Lung (tissue), 12 donors: ENCODE data around the gene SLC17A7. TPM values are rescaled to one million over a fixed set of nuclear protein-coding genes. Genes with fewer than 3 reads are reported as not detected.

Experiments used
- ATAC-seq: fragments of 200-7000 bp; cut with Tn5 transposase; one replicate; pipeline ENCODE4 v1.9.1; 2020; ENCODE audit warnings: moderate number of reproducible peaks; ENCODE audit not compliant: insufficient read depth, low FRiP score
- DNase-seq, 3 donors: peaks; one replicate each; pipeline ENCODE4 v3.0.0-alpha.2; 2013 to 2017
- H3K27ac ChIP-seq, 2 donors: one replicate each; pipeline ENCODE4 v1.5.1; 2013; ENCODE audit warnings: mild to moderate bottlenecking in 2 of 2, moderate library complexity in 2 of 2, control low read depth in 1 of 2, inconsistent platforms in 1 of 2, low read depth in 1 of 2, low read length in 1 of 2
- H3K27me3 ChIP-seq, 3 donors: one replicate each; pipeline ENCODE4 v1.5.1; 2013; ENCODE audit warnings: low read length in 2 of 3; ENCODE audit not compliant: control insufficient read depth in 3 of 3, insufficient read depth in 3 of 3
- H3K36me3 ChIP-seq, 4 donors: one replicate each; pipeline ENCODE4 v1.5.1; 2013; ENCODE audit warnings: low read length in 4 of 4, mild to moderate bottlenecking in 1 of 4, moderate library complexity in 1 of 4; ENCODE audit not compliant: control insufficient read depth in 4 of 4, insufficient read depth in 4 of 4
- H3K4me1 ChIP-seq, 5 donors: one replicate each; pipeline ENCODE4 v1.5.1; 2013; ENCODE audit warnings: low read length in 5 of 5, mild to moderate bottlenecking in 2 of 5, moderate library complexity in 1 of 5; ENCODE audit not compliant: control insufficient read depth in 5 of 5, insufficient read depth in 5 of 5
- H3K4me3 ChIP-seq: one replicate; pipeline ENCODE4 v1.5.1; 2013; ENCODE audit warnings: mild to moderate bottlenecking, control low read depth, moderate library complexity
- H3K9ac ChIP-seq, 2 donors: one replicate each; pipeline ENCODE4 v1.5.1; 2013; ENCODE audit warnings: low read length in 2 of 2, control low read depth in 1 of 2; ENCODE audit not compliant: insufficient read depth in 1 of 2
- H3K9me3 ChIP-seq, 4 donors: one replicate each; pipeline ENCODE4 v1.5.1; 2013; ENCODE audit warnings: low read length in 3 of 4, mild to moderate bottlenecking in 1 of 4, moderate library complexity in 1 of 4; ENCODE audit not compliant: control insufficient read depth in 4 of 4, insufficient read depth in 3 of 4
- CTCF ChIP-seq: IDR thresholded peaks from 2 replicates; pipeline ENCODE4 v1.5.1; 2012; ENCODE audit warnings: mild to moderate bottlenecking; ENCODE audit errors: control extremely low read depth, extremely low read depth
- WGBS, 2 donors: extraction: QIAGEN DNeasy Blood & Tissue Kit; methylation state at CpG; one replicate each; pipeline ENCODE4 v1.1.7; 2013; 5-methylcytosine and 5-hydroxymethylcytosine counted together
- polyA plus RNA-seq, 2 donors: library from polyadenylated mRNA; stranded (reverse); fragments of 200-250 nt; gene quantifications; one replicate each; pipeline ENCODE4 v1.2.1, GENCODE V29; 2013
- total RNA-seq, 2 donors: library from RNA; depleted of rRNA in 1 of 2; stranded (reverse); fragments of >200 nt in 1 of 2; gene quantifications; one replicate each; pipeline ENCODE4 v1.2.1, GENCODE V29; 2014 to 2021
- donor health status: control.
- donor health status: control.
- donor health status: Bipolar disorder and iron deficiency.
- donor health status: healthy.
- donor health status: DM: yes; HTN: yes; CAD: no.

Gene SLC17A7
- total and polyA plus RNA-seq, 4 donors: 0.10 to 0.51 (median 0.30) TPM

GRCh38 chr19:49458567-49458903 lies 17.2 kb upstream of the SLC17A7 start:
- H3K9me3 ChIP-seq: no peaks in the 10 kb centered on the region
- H3K36me3 ChIP-seq: peaks cover 0 to 24% (median 1%) of the 10 kb centered on the region in 4 donors
- H3K27ac ChIP-seq: peak overlapping the region in 1 of 2 donors; percentile 43
- 76 to 83% methylated on average over 5 of the region's 5 CpGs for WGBS, 2 donors
- peak overlapping the region in 1 of 2 donors; percentile 66 for H3K9ac ChIP-seq
- H3K4me3 ChIP-seq: no peak overlapping the region
- ATAC-seq (no peak), DNase-seq (no peak)
- no peak for TF ChIP-seq CTCF
- H3K27me3 ChIP-seq: no peaks in the 10 kb centered on the region
- H3K4me1 ChIP-seq: peaks cover 0 to 32% (median 5%) of the 10 kb centered on the region in 5 donors

GRCh38 chr19:49456326-49456725 lies 15.0 kb upstream of the SLC17A7 start:
- no peak for ATAC-seq
- 86% methylated on average over 5 of the region's 5 CpGs for WGBS, 2 donors

GRCh38 chr19:49455773-49456172 lies 14.4 kb upstream of the SLC17A7 start:
- ATAC-seq (no peak), DNase-seq (peak; percentile 54 to 95 (median 92))
- Histone ChIP-seq H3K27ac (no peak overlapping the region), H3K27me3 (no peaks in the 10 kb centered on the region), H3K4me1 (peaks cover 0 to 34% (median 5%) of the 10 kb centered on the region in 5 donors), H3K4me3 (no peak overlapping the region), H3K36me3 (peaks cover 0 to 14% (median 1%) of the 10 kb centered on the region in 4 donors), H3K9ac (peak overlapping the region in 1 of 2 donors; percentile 74), H3K9me3 (no peaks in the 10 kb centered on the region)
- TF ChIP-seq CTCF: no peak
- WGBS, 2 donors: 76 to 81% methylated on average over 5 of the region's 5 CpGs

More at GRCh38 chr19:49456326-49456725, 15.0 kb upstream of the SLC17A7 start:
- TF ChIP-seq CTCF: no peak
- H3K4me3 ChIP-seq: no peak overlapping the region
- DNase-seq: no peak
- H3K9me3 ChIP-seq: no peaks in the 10 kb centered on the region
- peaks cover 0 to 32% (median 5%) of the 10 kb centered on the region in 5 donors for H3K4me1 ChIP-seq
- H3K27me3 ChIP-seq: no peaks in the 10 kb centered on the region
- H3K9ac ChIP-seq: peak overlapping the region in 1 of 2 donors; percentile 74
- H3K36me3 ChIP-seq: peaks cover 0 to 16% (median 1%) of the 10 kb centered on the region in 4 donors
- H3K27ac ChIP-seq: peak overlapping the region; percentile 5 to 29

GRCh38 chr19:49453757-49454240 lies 12.5 kb upstream of the SLC17A7 start:
- no peaks in the 10 kb centered on the region for H3K9me3 ChIP-seq
- peak overlapping the region; percentile 48 for H3K4me3 ChIP-seq
- no peak for TF ChIP-seq CTCF
- peak overlapping the region; percentile 68 to 81 for H3K9ac ChIP-seq
- H3K36me3 ChIP-seq: peaks cover 0 to 9% (median 4%) of the 10 kb centered on the region in 4 donors
- DNase-seq: no peak
- ATAC-seq: no peak
- 34 to 35% methylated on average over 10 of the region's 10 CpGs for WGBS, 2 donors
- H3K27ac ChIP-seq: peak overlapping the region; percentile 96
- peaks cover 0 to 37% (median 8%) of the 10 kb centered on the region in 5 donors for H3K4me1 ChIP-seq
- H3K27me3 ChIP-seq: no peaks in the 10 kb centered on the region
